Lung (tissue), 12 donors: ENCODE data around the gene RTP2. TPM values are rescaled to one million over a fixed set of nuclear protein-coding genes. Genes with fewer than 3 reads are reported as not detected.

ENCODE experiments used
- ATAC-seq: fragments of 200-7000 bp; cut with Tn5 transposase; one replicate; pipeline ENCODE4 v1.9.1; 2020; ENCODE audit warnings: moderate number of reproducible peaks; ENCODE audit not compliant: insufficient read depth, low FRiP score
- DNase-seq, 3 donors: peaks; one replicate each; pipeline ENCODE4 v3.0.0-alpha.2; 2013 to 2017
- H3K27ac ChIP-seq, 2 donors: one replicate each; pipeline ENCODE4 v1.5.1; 2013; ENCODE audit warnings: mild to moderate bottlenecking in 2 of 2, moderate library complexity in 2 of 2, control low read depth in 1 of 2, inconsistent platforms in 1 of 2, low read depth in 1 of 2, low read length in 1 of 2
- H3K27me3 ChIP-seq, 3 donors: one replicate each; pipeline ENCODE4 v1.5.1; 2013; ENCODE audit warnings: low read length in 2 of 3; ENCODE audit not compliant: control insufficient read depth in 3 of 3, insufficient read depth in 3 of 3
- H3K36me3 ChIP-seq, 4 donors: one replicate each; pipeline ENCODE4 v1.5.1; 2013; ENCODE audit warnings: low read length in 4 of 4, mild to moderate bottlenecking in 1 of 4, moderate library complexity in 1 of 4; ENCODE audit not compliant: control insufficient read depth in 4 of 4, insufficient read depth in 4 of 4
- H3K4me1 ChIP-seq, 5 donors: one replicate each; pipeline ENCODE4 v1.5.1; 2013; ENCODE audit warnings: low read length in 5 of 5, mild to moderate bottlenecking in 2 of 5, moderate library complexity in 1 of 5; ENCODE audit not compliant: control insufficient read depth in 5 of 5, insufficient read depth in 5 of 5
- H3K4me3 ChIP-seq: one replicate; pipeline ENCODE4 v1.5.1; 2013; ENCODE audit warnings: mild to moderate bottlenecking, control low read depth, moderate library complexity
- H3K9ac ChIP-seq, 2 donors: one replicate each; pipeline ENCODE4 v1.5.1; 2013; ENCODE audit warnings: low read length in 2 of 2, control low read depth in 1 of 2; ENCODE audit not compliant: insufficient read depth in 1 of 2
- H3K9me3 ChIP-seq, 4 donors: one replicate each; pipeline ENCODE4 v1.5.1; 2013; ENCODE audit warnings: low read length in 3 of 4, mild to moderate bottlenecking in 1 of 4, moderate library complexity in 1 of 4; ENCODE audit not compliant: control insufficient read depth in 4 of 4, insufficient read depth in 3 of 4
- WGBS, 2 donors: extraction: QIAGEN DNeasy Blood & Tissue Kit; methylation state at CpG; one replicate each; pipeline ENCODE4 v1.1.7; 2013; 5-methylcytosine and 5-hydroxymethylcytosine counted together
- polyA plus RNA-seq, 2 donors: library from polyadenylated mRNA; stranded (reverse); fragments of 200-250 nt; gene quantifications; one replicate each; pipeline ENCODE4 v1.2.1, GENCODE V29; 2013
- total RNA-seq, 2 donors: library from RNA; depleted of rRNA in 1 of 2; stranded (reverse); fragments of >200 nt in 1 of 2; gene quantifications; one replicate each; pipeline ENCODE4 v1.2.1, GENCODE V29; 2014 to 2021
- TF ChIP-seq, protein P1 (sequence below): IDR thresholded peaks from 2 replicates; pipeline ENCODE4 v1.5.1; 2012; ENCODE audit warnings: mild to moderate bottlenecking; ENCODE audit errors: control extremely low read depth, extremely low read depth
- donor health status: control.
- donor health status: control.
- donor health status: Bipolar disorder and iron deficiency.
- donor health status: healthy.
- donor health status: DM: yes; HTN: yes; CAD: no.

Gene RTP2
- total and polyA plus RNA-seq, 4 donors, result not detected

DNA sequence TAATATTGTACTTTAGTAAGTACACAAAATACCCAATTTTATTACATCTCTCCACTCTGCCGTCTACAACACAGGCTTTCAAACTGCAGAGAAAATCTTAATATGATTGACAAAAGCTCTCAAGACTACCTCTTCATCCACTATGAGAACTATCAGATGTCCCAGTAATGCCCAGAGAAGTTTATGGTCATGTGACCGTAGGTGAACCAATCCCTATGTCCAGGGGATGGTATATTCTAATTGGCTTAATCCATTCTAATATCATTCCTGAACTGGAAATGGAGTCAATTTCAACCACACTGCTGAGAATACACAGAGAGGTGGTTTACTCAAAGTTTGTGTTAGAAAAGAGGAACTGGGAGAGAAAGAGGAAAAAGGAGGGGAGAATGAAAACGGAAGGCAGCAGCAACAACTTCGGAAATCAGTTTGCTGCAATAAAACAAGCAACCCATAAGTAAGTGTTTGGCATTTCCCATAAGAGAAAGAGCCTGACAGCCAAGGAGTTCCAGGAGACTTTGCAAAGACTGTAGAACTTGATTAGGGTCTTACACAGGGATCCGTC, 39.4 kb downstream of the RTP2 start:
- H3K36me3 ChIP-seq, result no peaks in the 10 kb centered on the region
- 66 to 72% methylated on average over 5 of the region's 5 CpGs for WGBS, 2 donors
- ATAC-seq (no peak), DNase-seq (no peak)
- no peaks in the 10 kb centered on the region for H3K4me1 ChIP-seq
- no peak overlapping the region for H3K9ac ChIP-seq
- TF ChIP-seq, protein P1, sequence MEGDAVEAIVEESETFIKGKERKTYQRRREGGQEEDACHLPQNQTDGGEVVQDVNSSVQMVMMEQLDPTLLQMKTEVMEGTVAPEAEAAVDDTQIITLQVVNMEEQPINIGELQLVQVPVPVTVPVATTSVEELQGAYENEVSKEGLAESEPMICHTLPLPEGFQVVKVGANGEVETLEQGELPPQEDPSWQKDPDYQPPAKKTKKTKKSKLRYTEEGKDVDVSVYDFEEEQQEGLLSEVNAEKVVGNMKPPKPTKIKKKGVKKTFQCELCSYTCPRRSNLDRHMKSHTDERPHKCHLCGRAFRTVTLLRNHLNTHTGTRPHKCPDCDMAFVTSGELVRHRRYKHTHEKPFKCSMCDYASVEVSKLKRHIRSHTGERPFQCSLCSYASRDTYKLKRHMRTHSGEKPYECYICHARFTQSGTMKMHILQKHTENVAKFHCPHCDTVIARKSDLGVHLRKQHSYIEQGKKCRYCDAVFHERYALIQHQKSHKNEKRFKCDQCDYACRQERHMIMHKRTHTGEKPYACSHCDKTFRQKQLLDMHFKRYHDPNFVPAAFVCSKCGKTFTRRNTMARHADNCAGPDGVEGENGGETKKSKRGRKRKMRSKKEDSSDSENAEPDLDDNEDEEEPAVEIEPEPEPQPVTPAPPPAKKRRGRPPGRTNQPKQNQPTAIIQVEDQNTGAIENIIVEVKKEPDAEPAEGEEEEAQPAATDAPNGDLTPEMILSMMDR, result no peak
- H3K9me3 ChIP-seq, result no peaks in the 10 kb centered on the region
- no peak overlapping the region for H3K27ac ChIP-seq
- H3K4me3 ChIP-seq, result no peak overlapping the region
- no peaks in the 10 kb centered on the region for H3K27me3 ChIP-seq

DNA sequence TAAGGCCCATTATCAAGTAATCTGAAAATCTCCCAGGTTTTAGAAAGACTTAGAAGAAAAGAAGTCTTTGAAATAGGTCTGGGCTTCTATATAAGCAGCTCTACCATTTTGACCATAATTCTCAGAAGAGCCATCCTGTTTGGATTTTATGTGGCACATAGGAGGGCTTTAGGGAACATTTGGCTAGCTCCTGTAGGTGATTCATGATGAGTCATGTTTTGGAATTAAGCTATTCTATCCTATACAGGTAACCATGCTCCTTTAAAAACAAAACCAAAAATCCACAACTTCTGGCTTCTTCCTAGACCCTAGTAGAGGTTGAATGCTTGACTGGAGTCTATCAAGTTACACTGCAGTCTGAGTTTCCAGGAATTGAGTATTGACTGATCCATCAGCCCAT, 41.1 kb downstream of the RTP2 start:
- no peaks in the 10 kb centered on the region for H3K36me3 ChIP-seq
- H3K4me3 ChIP-seq, result no peak overlapping the region
- H3K27ac ChIP-seq, result no peak overlapping the region
- no peak overlapping the region for H3K9ac ChIP-seq
- no peaks in the 10 kb centered on the region for H3K9me3 ChIP-seq
- H3K4me1 ChIP-seq, result no peaks in the 10 kb centered on the region
- ATAC-seq (no peak), DNase-seq (no peak)
- TF ChIP-seq, protein P1, result no peak
- H3K27me3 ChIP-seq, result no peaks in the 10 kb centered on the region

DNA sequence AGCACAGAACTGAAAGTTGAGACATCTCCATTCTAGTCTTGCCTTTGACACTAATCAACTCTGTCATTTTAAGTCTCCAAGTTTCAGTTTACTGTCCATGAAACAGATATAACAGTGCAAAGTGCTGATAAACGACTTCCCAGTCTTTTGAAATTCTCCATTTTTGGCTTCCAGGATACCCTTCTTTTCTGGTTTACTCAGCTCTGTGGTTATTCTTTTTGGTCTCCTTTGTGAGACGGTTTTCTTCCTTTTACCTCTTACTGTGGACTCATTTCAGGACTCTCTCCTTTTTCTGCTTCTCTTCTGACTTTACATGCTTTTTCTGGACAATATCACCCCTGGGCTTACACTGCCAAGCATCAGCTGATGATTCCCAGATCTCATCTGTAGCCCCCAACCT, 51.1 kb downstream of the RTP2 start:
- Histone ChIP-seq H3K36me3 (no peaks in the 10 kb centered on the region), H3K27ac (no peak overlapping the region), H3K9ac (no peak overlapping the region), H3K4me3 (no peak overlapping the region), H3K9me3 (peaks cover 0 to 6% (median 2%) of the 10 kb centered on the region in 4 donors), H3K4me1 (no peaks in the 10 kb centered on the region), H3K27me3 (peaks cover 0 to 6% (median 2%) of the 10 kb centered on the region in 3 donors)
- TF ChIP-seq, protein P1, result no peak
- 56 to 64% methylated on average over 2 of the region's 2 CpGs for WGBS, 2 donors
- DNase-seq, result no peak
- ATAC-seq, result no peak

Other genes with a start within 250 kb of the RTP2 start
- gene SST, start 32.2 kb downstream of the RTP2 start, total RNA-seq, result 1 to 10 TPM in 1 of 2 donors, not detected in 1; 3.0 TPM
- gene SST, start 32.2 kb downstream of the RTP2 start, polyA plus RNA-seq, result under 1 TPM; 0.24 to 0.27 TPM
- 100 to 1,000 TPM in 1 of 2 donors, 10 to 100 TPM in 1; 52.2 to 101 TPM for gene BCL6, start 42.9 kb upstream of the RTP2 start, total RNA-seq
- gene BCL6, start 42.9 kb upstream of the RTP2 start, polyA plus RNA-seq, result 100 to 1,000 TPM in 1 of 2 donors, 10 to 100 TPM in 1; 29.4 to 137 TPM